ENCODE results near the gene SERPINA10. TPM values are rescaled to one million over a fixed set of nuclear protein-coding genes. Genes with fewer than 3 reads are reported as not detected.

Gene SERPINA10
- total RNA-seq, 1 experiment from 2014 or later: 0.04 TPM

DNA sequence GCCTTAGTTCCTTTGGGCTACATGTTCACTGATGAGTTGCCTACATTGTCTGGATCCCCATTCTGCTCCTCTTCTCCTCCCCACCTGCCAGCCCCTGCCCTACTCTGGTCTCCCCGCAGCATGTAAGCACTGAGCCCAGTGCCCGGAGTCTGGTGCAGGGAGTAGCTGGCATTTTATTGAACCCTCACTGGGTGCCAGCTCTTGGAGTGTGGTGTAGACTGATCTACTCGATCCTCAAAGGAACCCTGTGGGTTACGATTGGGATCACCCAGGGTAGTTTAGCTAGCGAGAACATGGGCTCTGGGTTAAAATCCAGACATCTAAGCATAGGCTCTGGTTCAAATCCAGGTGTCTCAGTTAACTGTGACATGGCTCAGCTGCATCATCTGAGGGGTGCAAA is 38.4 kb upstream of the SERPINA10 start:
- ChIA-PET POLR2A (no interaction called here), CTCF (no interaction called here)
- peaks cover 7% of the 10 kb centered on the region for H3K9me3 Mint-ChIP-seq
- DNase-seq (ENCODE audit: low spot score) (no peak), ATAC-seq (no peak)
- no peaks in the 10 kb centered on the region for H3K27me3 Mint-ChIP-seq (ENCODE audit: low read depth)
- TF ChIP-seq SMAD3 (CRISPR knock-in tag; IDR thresholded peaks at IDR 0.05; ENCODE audit: borderline replicate concordance): no peak
- TF ChIP-seq, protein P1, sequence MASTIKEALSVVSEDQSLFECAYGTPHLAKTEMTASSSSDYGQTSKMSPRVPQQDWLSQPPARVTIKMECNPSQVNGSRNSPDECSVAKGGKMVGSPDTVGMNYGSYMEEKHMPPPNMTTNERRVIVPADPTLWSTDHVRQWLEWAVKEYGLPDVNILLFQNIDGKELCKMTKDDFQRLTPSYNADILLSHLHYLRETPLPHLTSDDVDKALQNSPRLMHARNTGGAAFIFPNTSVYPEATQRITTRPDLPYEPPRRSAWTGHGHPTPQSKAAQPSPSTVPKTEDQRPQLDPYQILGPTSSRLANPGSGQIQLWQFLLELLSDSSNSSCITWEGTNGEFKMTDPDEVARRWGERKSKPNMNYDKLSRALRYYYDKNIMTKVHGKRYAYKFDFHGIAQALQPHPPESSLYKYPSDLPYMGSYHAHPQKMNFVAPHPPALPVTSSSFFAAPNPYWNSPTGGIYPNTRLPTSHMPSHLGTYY (CRISPR knock-in tag; IDR thresholded peaks at IDR 0.05): no peak
- TF ChIP-seq IRF2 (CRISPR knock-in tag; IDR thresholded peaks at IDR 0.05; ENCODE audit: borderline replicate concordance, low read depth): no peak
- TF ChIP-seq, protein P2, sequence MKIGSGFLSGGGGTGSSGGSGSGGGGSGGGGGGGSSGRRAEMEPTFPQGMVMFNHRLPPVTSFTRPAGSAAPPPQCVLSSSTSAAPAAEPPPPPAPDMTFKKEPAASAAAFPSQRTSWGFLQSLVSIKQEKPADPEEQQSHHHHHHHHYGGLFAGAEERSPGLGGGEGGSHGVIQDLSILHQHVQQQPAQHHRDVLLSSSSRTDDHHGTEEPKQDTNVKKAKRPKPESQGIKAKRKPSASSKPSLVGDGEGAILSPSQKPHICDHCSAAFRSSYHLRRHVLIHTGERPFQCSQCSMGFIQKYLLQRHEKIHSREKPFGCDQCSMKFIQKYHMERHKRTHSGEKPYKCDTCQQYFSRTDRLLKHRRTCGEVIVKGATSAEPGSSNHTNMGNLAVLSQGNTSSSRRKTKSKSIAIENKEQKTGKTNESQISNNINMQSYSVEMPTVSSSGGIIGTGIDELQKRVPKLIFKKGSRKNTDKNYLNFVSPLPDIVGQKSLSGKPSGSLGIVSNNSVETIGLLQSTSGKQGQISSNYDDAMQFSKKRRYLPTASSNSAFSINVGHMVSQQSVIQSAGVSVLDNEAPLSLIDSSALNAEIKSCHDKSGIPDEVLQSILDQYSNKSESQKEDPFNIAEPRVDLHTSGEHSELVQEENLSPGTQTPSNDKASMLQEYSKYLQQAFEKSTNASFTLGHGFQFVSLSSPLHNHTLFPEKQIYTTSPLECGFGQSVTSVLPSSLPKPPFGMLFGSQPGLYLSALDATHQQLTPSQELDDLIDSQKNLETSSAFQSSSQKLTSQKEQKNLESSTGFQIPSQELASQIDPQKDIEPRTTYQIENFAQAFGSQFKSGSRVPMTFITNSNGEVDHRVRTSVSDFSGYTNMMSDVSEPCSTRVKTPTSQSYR (CRISPR knock-in tag; IDR thresholded peaks at IDR 0.05): no peak
- TF ChIP-seq ZNF396 (CRISPR knock-in tag; IDR thresholded peaks at IDR 0.05; ENCODE audit: borderline replicate concordance): no peak
- TF ChIP-seq, protein P3, sequence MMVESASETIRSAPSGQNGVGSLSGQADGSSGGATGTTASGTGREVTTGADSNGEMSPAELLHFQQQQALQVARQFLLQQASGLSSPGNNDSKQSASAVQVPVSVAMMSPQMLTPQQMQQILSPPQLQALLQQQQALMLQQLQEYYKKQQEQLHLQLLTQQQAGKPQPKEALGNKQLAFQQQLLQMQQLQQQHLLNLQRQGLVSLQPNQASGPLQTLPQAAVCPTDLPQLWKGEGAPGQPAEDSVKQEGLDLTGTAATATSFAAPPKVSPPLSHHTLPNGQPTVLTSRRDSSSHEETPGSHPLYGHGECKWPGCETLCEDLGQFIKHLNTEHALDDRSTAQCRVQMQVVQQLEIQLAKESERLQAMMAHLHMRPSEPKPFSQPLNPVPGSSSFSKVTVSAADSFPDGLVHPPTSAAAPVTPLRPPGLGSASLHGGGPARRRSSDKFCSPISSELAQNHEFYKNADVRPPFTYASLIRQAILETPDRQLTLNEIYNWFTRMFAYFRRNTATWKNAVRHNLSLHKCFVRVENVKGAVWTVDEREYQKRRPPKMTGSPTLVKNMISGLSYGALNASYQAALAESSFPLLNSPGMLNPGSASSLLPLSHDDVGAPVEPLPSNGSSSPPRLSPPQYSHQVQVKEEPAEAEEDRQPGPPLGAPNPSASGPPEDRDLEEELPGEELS (CRISPR knock-in tag; IDR thresholded peaks at IDR 0.05): no peak
- TF ChIP-seq, protein P4, sequence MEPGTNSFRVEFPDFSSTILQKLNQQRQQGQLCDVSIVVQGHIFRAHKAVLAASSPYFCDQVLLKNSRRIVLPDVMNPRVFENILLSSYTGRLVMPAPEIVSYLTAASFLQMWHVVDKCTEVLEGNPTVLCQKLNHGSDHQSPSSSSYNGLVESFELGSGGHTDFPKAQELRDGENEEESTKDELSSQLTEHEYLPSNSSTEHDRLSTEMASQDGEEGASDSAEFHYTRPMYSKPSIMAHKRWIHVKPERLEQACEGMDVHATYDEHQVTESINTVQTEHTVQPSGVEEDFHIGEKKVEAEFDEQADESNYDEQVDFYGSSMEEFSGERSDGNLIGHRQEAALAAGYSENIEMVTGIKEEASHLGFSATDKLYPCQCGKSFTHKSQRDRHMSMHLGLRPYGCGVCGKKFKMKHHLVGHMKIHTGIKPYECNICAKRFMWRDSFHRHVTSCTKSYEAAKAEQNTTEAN (CRISPR knock-in tag; IDR thresholded peaks at IDR 0.05): no peak
- TF ChIP-seq, protein P5, sequence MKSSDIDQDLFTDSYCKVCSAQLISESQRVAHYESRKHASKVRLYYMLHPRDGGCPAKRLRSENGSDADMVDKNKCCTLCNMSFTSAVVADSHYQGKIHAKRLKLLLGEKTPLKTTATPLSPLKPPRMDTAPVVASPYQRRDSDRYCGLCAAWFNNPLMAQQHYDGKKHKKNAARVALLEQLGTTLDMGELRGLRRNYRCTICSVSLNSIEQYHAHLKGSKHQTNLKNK (CRISPR knock-in tag; IDR thresholded peaks at IDR 0.05): no peak
- TF ChIP-seq, protein P6, sequence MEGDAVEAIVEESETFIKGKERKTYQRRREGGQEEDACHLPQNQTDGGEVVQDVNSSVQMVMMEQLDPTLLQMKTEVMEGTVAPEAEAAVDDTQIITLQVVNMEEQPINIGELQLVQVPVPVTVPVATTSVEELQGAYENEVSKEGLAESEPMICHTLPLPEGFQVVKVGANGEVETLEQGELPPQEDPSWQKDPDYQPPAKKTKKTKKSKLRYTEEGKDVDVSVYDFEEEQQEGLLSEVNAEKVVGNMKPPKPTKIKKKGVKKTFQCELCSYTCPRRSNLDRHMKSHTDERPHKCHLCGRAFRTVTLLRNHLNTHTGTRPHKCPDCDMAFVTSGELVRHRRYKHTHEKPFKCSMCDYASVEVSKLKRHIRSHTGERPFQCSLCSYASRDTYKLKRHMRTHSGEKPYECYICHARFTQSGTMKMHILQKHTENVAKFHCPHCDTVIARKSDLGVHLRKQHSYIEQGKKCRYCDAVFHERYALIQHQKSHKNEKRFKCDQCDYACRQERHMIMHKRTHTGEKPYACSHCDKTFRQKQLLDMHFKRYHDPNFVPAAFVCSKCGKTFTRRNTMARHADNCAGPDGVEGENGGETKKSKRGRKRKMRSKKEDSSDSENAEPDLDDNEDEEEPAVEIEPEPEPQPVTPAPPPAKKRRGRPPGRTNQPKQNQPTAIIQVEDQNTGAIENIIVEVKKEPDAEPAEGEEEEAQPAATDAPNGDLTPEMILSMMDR (IDR thresholded peaks at IDR 0.05): no peak
- H3K4me1 Mint-ChIP-seq: peaks cover 6% of the 10 kb centered on the region
- no peak overlapping the region for H3K27ac Mint-ChIP-seq
- no peaks in the 10 kb centered on the region for H3K36me3 Mint-ChIP-seq
- H3K4me3 Mint-ChIP-seq: no peak overlapping the region

DNA sequence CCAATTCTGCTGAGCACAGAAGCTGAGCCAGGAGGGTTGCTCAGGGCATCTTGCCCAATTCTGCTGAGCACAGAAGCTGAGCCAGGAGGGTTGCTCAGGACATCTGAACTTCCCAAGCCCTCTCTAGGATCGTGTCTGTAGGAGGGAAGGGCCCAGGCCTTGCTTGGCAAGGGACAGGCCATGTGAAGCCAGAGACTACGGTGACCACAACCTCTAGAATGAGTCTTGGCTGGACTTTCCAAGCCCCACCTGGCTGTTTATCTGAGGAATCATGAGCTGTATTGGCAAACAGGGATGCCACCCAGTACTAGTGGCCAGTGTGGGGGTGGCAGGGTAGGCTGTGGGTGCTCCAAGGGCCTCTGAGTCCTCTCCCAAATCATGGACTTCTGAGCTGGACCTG is 37.8 kb upstream of the SERPINA10 start:
- CTCF ChIA-PET: no interaction called here
- no peak for TF ChIP-seq NR3C1 (CRISPR knock-in tag; conservative IDR thresholded peaks at IDR 0.05; ENCODE audit: low read depth)
- TF ChIP-seq, protein P5 (CRISPR knock-in tag; IDR thresholded peaks at IDR 0.05): no peak
- no peak for TF ChIP-seq RELA (CRISPR knock-in tag; IDR thresholded peaks at IDR 0.05; ENCODE audit: borderline replicate concordance)
- no peak for TF ChIP-seq GABPB1 (CRISPR knock-in tag; IDR thresholded peaks at IDR 0.05)
- TF ChIP-seq NFATC4 (CRISPR knock-in tag; IDR thresholded peaks at IDR 0.05): no peak
- TF ChIP-seq ZNF416 (CRISPR knock-in tag; IDR thresholded peaks at IDR 0.05): no peak
- TF ChIP-seq, protein P7, sequence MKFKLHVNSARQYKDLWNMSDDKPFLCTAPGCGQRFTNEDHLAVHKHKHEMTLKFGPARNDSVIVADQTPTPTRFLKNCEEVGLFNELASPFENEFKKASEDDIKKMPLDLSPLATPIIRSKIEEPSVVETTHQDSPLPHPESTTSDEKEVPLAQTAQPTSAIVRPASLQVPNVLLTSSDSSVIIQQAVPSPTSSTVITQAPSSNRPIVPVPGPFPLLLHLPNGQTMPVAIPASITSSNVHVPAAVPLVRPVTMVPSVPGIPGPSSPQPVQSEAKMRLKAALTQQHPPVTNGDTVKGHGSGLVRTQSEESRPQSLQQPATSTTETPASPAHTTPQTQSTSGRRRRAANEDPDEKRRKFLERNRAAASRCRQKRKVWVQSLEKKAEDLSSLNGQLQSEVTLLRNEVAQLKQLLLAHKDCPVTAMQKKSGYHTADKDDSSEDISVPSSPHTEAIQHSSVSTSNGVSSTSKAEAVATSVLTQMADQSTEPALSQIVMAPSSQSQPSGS (CRISPR knock-in tag; IDR thresholded peaks at IDR 0.05; ENCODE audit: borderline replicate concordance, low read depth): no peak
- TF ChIP-seq NFYB (CRISPR knock-in tag; conservative IDR thresholded peaks at IDR 0.05; ENCODE audit: low read depth): no peak

More for the DNA sequence above, 37.8 kb upstream of the SERPINA10 start:
- POLR2A ChIA-PET: no interaction called here
- H3K4me1 Mint-ChIP-seq: peaks cover 6% of the 10 kb centered on the region
- H3K36me3 Mint-ChIP-seq: no peaks in the 10 kb centered on the region
- no peak for DNase-seq (ENCODE audit: low spot score)
- H3K27ac Mint-ChIP-seq: no peak overlapping the region
- H3K4me3 Mint-ChIP-seq: no peak overlapping the region
- no peaks in the 10 kb centered on the region for H3K27me3 Mint-ChIP-seq (ENCODE audit: low read depth)
- H3K9me3 Mint-ChIP-seq: peaks cover 7% of the 10 kb centered on the region
- ATAC-seq: no peak
